SK-N-SH treated with all-trans-retinoic acid at 6 μM for 48 hours (cell line): ENCODE results near the gene NELFE.

Experiments used
- ATAC-seq: fragments of 200-7000 bp; cut with Tn5 transposase; 3 replicates; pipeline ENCODE4 v1.9.1; 2020; ENCODE audit warnings: mild to moderate bottlenecking, moderate library complexity
- ARNTL ChIP-seq: fragments of 450-650 bp; formaldehyde crosslinking; IDR thresholded peaks from 2 replicates; pipeline ENCODE4 v1.5.0; 2020; ENCODE audit warnings: low read depth, mild to moderate bottlenecking, moderate library complexity, borderline replicate concordance
- BACH2 ChIP-seq: fragments of 250-450 bp; sonication (Bioruptor Pico); IDR thresholded peaks from 2 replicates; pipeline ENCODE4 v1.9.0; 2021; ENCODE audit warnings: mild to moderate bottlenecking, borderline replicate concordance
- CREB5 ChIP-seq: fragments of 250-450 bp; sonication (Bioruptor Pico); IDR thresholded peaks from 2 replicates; pipeline ENCODE4 v1.5.1; 2020; ENCODE audit warnings: low read depth, mild to moderate bottlenecking, moderate library complexity
- CSRNP3 ChIP-seq: fragments of 250-450 bp; sonication (Bioruptor Pico); IDR thresholded peaks from 2 replicates; pipeline ENCODE4 v1.5.1; 2021; ENCODE audit warnings: mild to moderate bottlenecking, moderate library complexity
- ESRRG ChIP-seq: fragments of 250-450 bp; sonication (Bioruptor Pico); IDR thresholded peaks from 2 replicates; pipeline ENCODE4 v1.6.1; 2021; ENCODE audit warnings: mild to moderate bottlenecking
- GLIS3 ChIP-seq: fragments of 250-450 bp; sonication (Bioruptor Pico); IDR thresholded peaks from 2 replicates; pipeline ENCODE4 v1.5.0; 2020; ENCODE audit warnings: mild to moderate bottlenecking, moderate library complexity
- ISL1 ChIP-seq: fragments of 250-450 bp; sonication (Bioruptor Pico); IDR thresholded peaks from 2 replicates; pipeline ENCODE4 v2.1.2; 2022; ENCODE audit warnings: mild to moderate bottlenecking, moderate library complexity
- OSR1 ChIP-seq: fragments of 250-450 bp; sonication (Bioruptor Pico); IDR thresholded peaks from 2 replicates; pipeline ENCODE4 v1.8.0; 2022; ENCODE audit warnings: moderate library complexity, mild to moderate bottlenecking, inconsistent platforms
- PATZ1 ChIP-seq: fragments of 250-450 bp; sonication (Bioruptor Pico); IDR thresholded peaks from 2 replicates; pipeline ENCODE4 v1.8.0; 2020; ENCODE audit warnings: mild to moderate bottlenecking, moderate library complexity, borderline replicate concordance
- POU6F1 ChIP-seq: fragments of 250-450 bp; sonication (Bioruptor Pico); IDR thresholded peaks from 2 replicates; pipeline ENCODE4 v1.8.0; 2021; ENCODE audit warnings: low read depth, mild to moderate bottlenecking, moderate library complexity, borderline replicate concordance
- PPARA ChIP-seq: fragments of 250-450 bp; sonication (Bioruptor Pico); IDR thresholded peaks from 2 replicates; pipeline ENCODE4 v1.5.0; 2020; ENCODE audit warnings: mild to moderate bottlenecking, borderline replicate concordance
- RARB ChIP-seq: fragments of 250-450 bp; sonication (Bioruptor Pico); IDR thresholded peaks from 2 replicates; pipeline ENCODE4 v1.8.0; 2021; ENCODE audit warnings: mild to moderate bottlenecking, moderate library complexity
- TCF4 ChIP-seq: fragments of 250-450 bp; sonication (Bioruptor Pico); IDR thresholded peaks from 2 replicates; pipeline ENCODE4 v1.8.0; 2021; ENCODE audit warnings: mild to moderate bottlenecking, moderate library complexity, borderline replicate concordance
- TOX ChIP-seq: fragments of 250-450 bp; sonication (Bioruptor Pico); IDR thresholded peaks from 2 replicates; pipeline ENCODE4 v1.8.0; 2021; ENCODE audit warnings: mild to moderate bottlenecking, moderate library complexity, borderline replicate concordance
- ZC3H10 ChIP-seq: fragments of 250-450 bp; sonication (Bioruptor Pico); IDR thresholded peaks from 2 replicates; pipeline ENCODE4 v1.5.1; 2021; ENCODE audit warnings: mild to moderate bottlenecking, moderate library complexity
- ZFP3 ChIP-seq: fragments of 250-450 bp; sonication (Bioruptor Pico); IDR thresholded peaks from 2 replicates; pipeline ENCODE4 v1.5.0; 2020; ENCODE audit warnings: mild to moderate bottlenecking, moderate library complexity
- ZFP30 ChIP-seq: fragments of 450-650 bp; formaldehyde crosslinking; IDR thresholded peaks from 2 replicates; pipeline ENCODE4 v1.5.0; 2022; ENCODE audit warnings: mild to moderate bottlenecking, moderate library complexity
- ZNF565 ChIP-seq: fragments of 450-650 bp; formaldehyde crosslinking; conservative IDR thresholded peaks from 2 replicates; pipeline ENCODE4 v1.5.0; 2020; ENCODE audit warnings: low read depth, mild to moderate bottlenecking, moderate library complexity
- ZNF70 ChIP-seq: fragments of 450-650 bp; formaldehyde crosslinking; IDR thresholded peaks from 2 replicates; pipeline ENCODE4 v1.5.0; 2020; ENCODE audit warnings: mild to moderate bottlenecking, moderate library complexity

NELFE gene

GRCh38 chr6:31952890-31953289 is 5.9 kb downstream of the NELFE start:
- TF ChIP-seq OSR1 (no peak), BACH2 (no peak), ISL1 (no peak), POU6F1 (no peak), ARNTL (CRISPR knock-in tag) (no peak), ZFP30 (no peak), RARB (CRISPR knock-in tag) (no peak), ZC3H10 (no peak), CREB5 (CRISPR knock-in tag) (no peak), TOX (CRISPR knock-in tag) (no peak), TCF4 (CRISPR knock-in tag) (no peak), ESRRG (no peak), ZFP3 (CRISPR knock-in tag) (no peak), GLIS3 (no peak), PATZ1 (CRISPR knock-in tag) (no peak), PPARA (CRISPR knock-in tag) (no peak), CSRNP3 (CRISPR knock-in tag) (no peak), ZNF565 (no peak), ZNF70 (no peak)
- no peak for ATAC-seq

GRCh38 chr6:31952140-31952805 is 6.5 kb downstream of the NELFE start:
- no peak for TF ChIP-seq ZNF565
- TF ChIP-seq CREB5 (CRISPR knock-in tag): no peak
- TF ChIP-seq ARNTL (CRISPR knock-in tag): no peak
- no peak for TF ChIP-seq CSRNP3 (CRISPR knock-in tag)
- no peak for TF ChIP-seq ZFP3 (CRISPR knock-in tag)
- no peak for TF ChIP-seq RARB (CRISPR knock-in tag)
- no peak for TF ChIP-seq POU6F1
- TF ChIP-seq, all 23 proteins: peak for 0
- ATAC-seq: peak; percentile 89
